Measurements from ENCODE around the gene SPNS3. TPM values are rescaled to one million over a fixed set of nuclear protein-coding genes. Genes with fewer than 3 reads are reported as not detected.

The SPNS3 gene
- total RNA-seq, 1 donor from 2014 or later: not detected

DNA sequence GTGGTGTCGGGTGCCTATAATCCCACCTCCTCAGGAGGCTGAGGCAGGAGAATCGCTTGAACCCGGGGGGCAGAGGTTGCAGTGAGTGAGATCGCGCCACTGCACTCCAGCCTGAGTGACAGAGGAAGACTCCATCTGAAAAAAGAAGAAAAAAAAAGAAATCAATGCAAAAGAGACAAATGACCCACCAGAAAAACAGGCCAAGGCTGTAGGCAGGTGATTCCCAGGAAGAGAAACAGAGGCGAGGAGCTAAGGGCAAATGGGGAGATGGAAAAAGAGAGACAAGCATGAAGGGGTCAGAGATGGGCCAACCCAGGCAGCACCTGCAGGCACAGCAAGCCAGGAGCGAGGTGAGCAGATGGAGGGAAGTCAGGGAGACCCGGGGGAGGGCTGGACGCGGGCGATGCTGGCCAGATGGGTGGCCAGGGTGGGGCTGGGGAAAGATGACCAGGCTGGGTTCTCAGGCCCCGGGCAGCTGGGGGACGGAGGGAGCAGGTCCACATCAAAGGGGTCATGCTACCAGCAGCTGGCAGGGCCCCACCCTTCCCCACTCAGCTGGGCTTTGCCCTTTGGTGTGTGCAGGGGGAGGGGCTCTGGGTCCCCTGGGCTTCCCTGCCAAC lies 95.9 kb downstream of the SPNS3 start:
- intact Hi-C loops (cut with DNase I): no loop called here
- Histone ChIP-seq H3K9me3 (no peaks in the 10 kb centered on the region), H3K36me3 (no peaks in the 10 kb centered on the region), H3K27me3 (no peaks in the 10 kb centered on the region), H3K27ac (no peak overlapping the region), H3K4me3 (no peak overlapping the region), H3K4me1 (peaks cover 0 to 13% of the 10 kb centered on the region in 2 donors)
- no peak for DNase-seq (ENCODE audit: low spot score in 2 of 2)
- TF ChIP-seq, protein P1, sequence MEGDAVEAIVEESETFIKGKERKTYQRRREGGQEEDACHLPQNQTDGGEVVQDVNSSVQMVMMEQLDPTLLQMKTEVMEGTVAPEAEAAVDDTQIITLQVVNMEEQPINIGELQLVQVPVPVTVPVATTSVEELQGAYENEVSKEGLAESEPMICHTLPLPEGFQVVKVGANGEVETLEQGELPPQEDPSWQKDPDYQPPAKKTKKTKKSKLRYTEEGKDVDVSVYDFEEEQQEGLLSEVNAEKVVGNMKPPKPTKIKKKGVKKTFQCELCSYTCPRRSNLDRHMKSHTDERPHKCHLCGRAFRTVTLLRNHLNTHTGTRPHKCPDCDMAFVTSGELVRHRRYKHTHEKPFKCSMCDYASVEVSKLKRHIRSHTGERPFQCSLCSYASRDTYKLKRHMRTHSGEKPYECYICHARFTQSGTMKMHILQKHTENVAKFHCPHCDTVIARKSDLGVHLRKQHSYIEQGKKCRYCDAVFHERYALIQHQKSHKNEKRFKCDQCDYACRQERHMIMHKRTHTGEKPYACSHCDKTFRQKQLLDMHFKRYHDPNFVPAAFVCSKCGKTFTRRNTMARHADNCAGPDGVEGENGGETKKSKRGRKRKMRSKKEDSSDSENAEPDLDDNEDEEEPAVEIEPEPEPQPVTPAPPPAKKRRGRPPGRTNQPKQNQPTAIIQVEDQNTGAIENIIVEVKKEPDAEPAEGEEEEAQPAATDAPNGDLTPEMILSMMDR (IDR thresholded peaks at IDR 0.05): no peak

DNA sequence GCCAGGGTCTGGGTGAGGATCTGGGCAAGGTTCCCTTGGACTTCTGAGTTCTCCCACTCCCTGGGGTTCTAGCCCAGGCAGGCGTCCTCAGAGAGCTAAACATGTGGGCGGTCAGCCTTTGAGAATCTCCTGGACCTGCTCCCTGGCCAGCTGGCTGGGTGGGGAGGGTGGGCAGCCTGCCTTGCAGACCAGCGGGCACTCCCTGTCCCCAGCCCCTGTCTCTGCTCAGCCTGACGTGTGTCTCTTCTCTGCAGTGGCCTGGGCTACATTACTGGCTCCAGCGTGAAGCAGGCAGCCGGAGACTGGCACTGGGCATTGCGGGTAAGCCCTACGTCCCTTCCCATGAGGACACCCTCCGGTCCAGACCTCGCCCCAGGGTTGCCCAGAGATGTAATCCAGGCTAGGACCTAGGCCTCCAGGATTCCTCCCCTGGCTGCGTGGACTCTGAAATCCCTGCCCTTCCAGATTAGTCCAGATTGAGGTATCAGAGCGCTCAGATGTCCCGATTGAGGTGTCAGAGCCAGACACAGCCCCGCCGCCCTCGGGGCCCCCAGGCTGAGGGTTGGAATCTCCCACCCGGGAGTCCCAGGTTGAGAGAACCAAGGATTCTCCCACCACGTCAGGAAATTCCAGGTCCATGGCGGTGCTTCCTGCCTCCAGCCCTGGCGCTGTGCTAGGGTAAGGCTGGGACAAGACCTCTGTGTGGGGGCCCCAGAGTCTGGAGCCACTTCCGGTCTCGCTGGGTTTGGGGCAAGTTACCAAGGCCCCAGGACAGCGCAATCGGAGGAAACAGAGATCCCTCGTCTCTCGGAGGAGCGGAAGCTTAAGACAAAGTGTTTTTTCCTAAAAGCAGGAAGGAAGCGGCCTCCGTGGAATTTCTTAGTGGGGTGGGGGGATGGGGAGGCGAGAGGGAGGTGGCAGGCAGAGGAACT lies 97.3 kb downstream of the SPNS3 start:
- H3K27ac ChIP-seq: peak overlapping the region in 1 of 2 donors; percentile 34
- H3K4me1 ChIP-seq: peaks cover 0 to 14% of the 10 kb centered on the region in 2 donors
- no peaks in the 10 kb centered on the region for H3K27me3 ChIP-seq
- no peaks in the 10 kb centered on the region for H3K9me3 ChIP-seq
- TF ChIP-seq, protein P1 (IDR thresholded peaks at IDR 0.05): no peak
- intact Hi-C loops (cut with DNase I): no loop called here
- no peaks in the 10 kb centered on the region for H3K36me3 ChIP-seq
- no peak for DNase-seq (ENCODE audit: low spot score in 2 of 2)
- no peak overlapping the region for H3K4me3 ChIP-seq

DNA sequence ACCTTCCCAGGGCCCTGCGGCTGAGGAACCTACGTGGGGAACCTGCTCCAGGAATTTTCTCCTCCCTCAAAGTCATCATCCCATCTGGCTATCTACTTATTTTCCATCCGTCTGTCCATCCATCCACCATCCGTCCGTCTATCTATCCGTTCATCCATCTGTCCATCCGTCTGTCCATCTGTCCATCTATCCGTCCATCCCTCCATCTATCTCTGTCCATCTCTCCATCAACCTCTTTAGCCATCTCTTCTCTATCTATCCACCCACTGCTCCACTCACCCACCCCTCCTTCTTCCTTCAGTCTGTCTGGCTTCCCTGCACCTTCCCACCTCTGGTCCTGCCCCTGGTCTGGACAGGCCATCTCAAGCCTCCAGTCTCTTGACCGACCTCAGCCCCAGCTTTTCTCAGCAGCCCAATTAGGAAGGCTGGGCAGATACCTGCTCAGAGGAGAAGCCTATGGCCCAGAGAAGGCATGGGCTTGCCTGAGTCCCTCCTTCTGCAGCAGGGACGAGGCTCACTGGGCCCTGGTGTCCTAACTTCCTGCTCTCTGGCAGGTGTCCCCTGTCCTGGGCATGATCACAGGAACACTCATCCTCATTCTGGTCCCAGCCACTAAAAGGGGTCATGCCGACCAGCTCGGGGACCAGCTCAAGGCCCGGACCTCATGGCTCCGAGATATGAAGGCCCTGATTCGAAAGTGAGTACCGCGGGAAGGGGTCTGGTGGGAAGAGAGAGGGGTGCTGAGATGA lies 98.4 kb downstream of the SPNS3 start:
- peaks cover 3 to 16% of the 10 kb centered on the region in 2 donors for H3K4me1 ChIP-seq
- no peaks in the 10 kb centered on the region for H3K27me3 ChIP-seq
- H3K4me3 ChIP-seq: no peak overlapping the region
- H3K36me3 ChIP-seq: no peaks in the 10 kb centered on the region
- H3K27ac ChIP-seq: no peak overlapping the region
- H3K9me3 ChIP-seq: no peaks in the 10 kb centered on the region
- no peak for DNase-seq (ENCODE audit: low spot score in 2 of 2)
- intact Hi-C loops (cut with DNase I): no loop called here
- TF ChIP-seq, protein P1 (IDR thresholded peaks at IDR 0.05): no peak

DNA sequence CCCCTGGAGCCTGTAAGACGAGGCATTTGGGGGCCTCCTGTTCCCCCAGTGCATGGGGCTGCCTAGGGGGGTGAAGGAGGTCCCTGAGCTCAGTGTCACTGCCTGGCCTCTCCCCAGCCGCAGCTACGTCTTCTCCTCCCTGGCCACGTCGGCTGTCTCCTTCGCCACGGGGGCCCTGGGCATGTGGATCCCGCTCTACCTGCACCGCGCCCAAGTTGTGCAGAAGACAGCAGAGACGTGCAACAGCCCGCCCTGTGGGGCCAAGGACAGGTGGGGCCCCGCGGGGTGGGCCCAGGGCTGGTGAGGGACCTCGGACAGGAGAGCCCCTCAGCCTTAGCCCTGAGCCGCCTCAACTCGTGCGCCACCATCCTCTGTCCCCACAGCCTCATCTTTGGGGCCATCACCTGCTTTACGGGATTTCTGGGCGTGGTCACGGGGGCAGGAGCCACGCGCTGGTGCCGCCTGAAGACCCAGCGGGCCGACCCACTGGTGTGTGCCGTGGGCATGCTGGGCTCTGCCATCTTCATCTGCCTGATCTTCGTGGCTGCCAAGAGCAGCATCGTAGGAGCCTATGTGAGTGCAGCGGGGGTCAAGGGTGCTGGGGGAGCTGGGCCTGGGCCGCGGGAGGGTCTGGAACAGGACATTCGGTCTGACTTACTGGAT lies 99.3 kb downstream of the SPNS3 start:
- intact Hi-C loops (cut with DNase I): no loop called here
- no peaks in the 10 kb centered on the region for H3K27me3 ChIP-seq
- H3K4me1 ChIP-seq: peaks cover 4 to 20% of the 10 kb centered on the region in 2 donors
- no peaks in the 10 kb centered on the region for H3K36me3 ChIP-seq
- no peak overlapping the region for H3K4me3 ChIP-seq
- no peak for DNase-seq (ENCODE audit: low spot score in 2 of 2)
- H3K27ac ChIP-seq: no peak overlapping the region
- TF ChIP-seq, protein P1 (IDR thresholded peaks at IDR 0.05): no peak
- H3K9me3 ChIP-seq: no peaks in the 10 kb centered on the region

All from ascending aorta (tissue), 2 donors.